Measurements from ENCODE around the gene TBXT. TPM values are rescaled to one million over a fixed set of nuclear protein-coding genes. Genes with fewer than 3 reads are reported as not detected.
"Not testable (repeated sequence)": the region's sequence is repeated elsewhere in the genome, so short reads cannot be mapped to it uniquely, and the experiment has no call there.

Gene TBXT
- not detected for total RNA-seq

GRCh38 chr6:166167801-166168615, at the start of gene TBXT:
TBXT (minus strand) TSS chr6:166167851; CDS start chr6:166167591, 260 bp downstream.
- DNase-seq, result no peak

GRCh38 chr6:166207284-166207561, 39.6 kb upstream of the TBXT start:
- no peak for DNase-seq

DNA sequence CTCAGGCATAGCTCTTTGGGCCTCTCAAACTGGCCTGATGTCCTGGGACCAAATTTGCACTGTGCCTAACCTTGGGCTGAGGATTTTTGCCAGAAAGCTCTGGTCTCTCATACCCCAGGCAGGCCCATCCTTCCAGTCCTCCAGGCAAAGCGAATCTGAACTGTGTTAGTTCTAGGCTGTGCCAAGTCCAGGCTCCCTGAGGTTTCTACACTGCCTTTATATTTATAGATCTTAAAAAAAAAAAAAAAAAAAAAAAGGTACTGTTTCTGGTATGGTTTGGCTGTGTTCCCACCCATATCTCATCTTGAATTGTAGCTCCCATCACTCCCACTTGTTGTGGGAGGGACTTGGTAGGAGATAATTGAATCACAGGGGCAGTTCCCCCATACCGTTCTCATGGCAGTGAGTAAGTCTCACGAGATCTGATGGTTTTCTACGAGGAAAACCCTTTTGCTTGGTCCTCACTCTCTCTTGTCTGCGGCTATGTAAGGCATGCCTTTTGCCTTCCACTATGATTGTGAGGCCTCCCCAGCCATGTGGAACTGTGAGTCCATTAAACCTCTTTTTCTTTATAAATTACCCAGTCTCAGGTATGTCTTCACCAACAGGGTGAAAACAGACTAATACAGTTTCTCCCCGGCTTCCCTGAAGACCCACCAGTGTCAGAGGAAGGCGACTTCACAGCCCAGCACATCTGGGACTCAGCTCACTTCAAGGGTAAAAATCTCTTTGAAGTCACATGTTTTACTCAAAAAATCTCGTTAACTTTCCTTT, 39.0 kb upstream of the TBXT start:
- DNase-seq, result no peak

- DNase-seq, result no peak
Measured at GRCh38 chr6:166206066-166206465, 38.4 kb upstream of the TBXT start.

DNA sequence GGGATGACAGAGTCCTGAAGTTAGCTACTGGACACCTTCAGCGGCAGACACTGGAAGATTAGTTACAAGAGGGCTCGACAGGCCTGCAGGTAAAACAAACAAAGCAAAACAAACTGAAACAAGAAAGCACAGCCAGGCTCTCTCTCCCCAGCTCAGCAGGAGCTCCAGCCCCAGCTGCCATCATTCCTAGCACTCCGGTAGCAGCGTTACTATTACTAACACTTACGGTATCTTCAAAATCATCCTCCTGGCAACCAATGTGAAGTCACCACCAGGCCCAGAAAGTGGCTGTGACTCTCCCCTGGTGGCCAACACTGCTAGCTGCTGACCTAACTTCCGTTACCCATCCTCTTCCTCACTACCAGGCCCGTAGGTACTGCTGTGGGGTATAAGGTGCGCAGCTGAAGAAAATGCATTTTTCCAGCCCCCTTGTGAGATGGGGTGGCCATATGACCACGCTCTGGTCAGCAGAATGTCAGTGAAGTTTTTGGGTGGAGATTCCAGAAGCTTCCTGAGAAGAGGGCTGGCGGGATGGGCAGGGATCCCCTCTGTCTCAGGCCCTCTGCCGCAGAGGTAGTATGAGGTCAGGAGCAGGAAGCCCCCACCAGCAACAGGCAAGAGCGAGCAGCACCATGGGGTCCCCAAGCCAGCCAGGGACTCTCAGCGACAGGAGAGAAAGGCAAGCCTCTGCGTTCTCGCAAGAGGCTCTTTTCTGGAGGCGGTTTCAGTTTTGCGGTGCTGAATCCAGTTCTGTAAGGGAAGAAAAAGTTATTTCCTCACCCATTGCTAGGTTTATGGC, 37.4 kb upstream of the TBXT start:
- DNase-seq, result no peak

- no peak for DNase-seq
Measured at GRCh38 chr6:166203641-166204222, 36.1 kb upstream of the TBXT start.

- DNase-seq, result no peak
Measured at GRCh38 chr6:166203003-166203640, 35.5 kb upstream of the TBXT start.

GRCh38 chr6:166202321-166202733, 34.7 kb upstream of the TBXT start:
- DNase-seq, result no peak

DNA sequence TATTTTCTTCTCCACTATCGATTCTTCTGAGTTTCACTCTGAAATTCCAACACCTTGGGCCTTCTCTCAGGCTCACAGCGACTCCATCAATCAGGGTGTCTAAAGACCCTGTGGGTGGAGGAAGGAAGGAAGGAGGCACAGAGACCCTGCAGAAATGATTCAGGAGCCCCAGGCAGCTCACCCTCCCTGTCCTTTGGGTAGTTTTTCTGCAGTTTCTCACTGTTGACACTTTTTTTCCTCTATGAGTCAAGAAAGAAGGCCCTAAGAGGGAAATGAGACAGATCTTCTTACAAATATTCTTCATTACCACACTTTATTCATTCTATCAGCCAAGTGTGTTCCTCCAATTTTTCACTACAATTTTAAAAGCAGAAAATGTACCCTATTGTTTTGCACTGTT, 34.2 kb upstream of the TBXT start:
- DNase-seq, result no peak

- no peak for DNase-seq
Measured at GRCh38 chr6:166197361-166197760, 29.7 kb upstream of the TBXT start.

DNA sequence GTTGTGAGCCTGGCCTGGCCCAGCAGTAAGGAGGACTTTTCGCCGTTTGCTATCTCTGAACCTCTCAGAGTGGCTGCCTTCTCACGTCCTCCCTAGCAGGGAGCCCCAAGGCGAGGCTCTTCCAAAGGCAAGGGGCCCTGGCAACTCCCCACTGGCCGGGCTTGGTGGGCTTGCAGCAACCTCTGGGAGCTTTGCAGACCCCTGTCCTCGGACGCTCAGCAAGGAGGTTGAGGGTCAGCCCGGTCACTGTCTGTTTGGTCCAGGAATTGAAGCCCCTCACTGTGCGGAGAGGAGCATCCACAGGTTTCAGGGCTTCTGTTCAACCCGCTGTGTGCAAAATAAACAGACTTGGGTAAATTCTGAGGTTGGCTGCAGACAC, 28.2 kb upstream of the TBXT start:
- no peak for DNase-seq

DNA sequence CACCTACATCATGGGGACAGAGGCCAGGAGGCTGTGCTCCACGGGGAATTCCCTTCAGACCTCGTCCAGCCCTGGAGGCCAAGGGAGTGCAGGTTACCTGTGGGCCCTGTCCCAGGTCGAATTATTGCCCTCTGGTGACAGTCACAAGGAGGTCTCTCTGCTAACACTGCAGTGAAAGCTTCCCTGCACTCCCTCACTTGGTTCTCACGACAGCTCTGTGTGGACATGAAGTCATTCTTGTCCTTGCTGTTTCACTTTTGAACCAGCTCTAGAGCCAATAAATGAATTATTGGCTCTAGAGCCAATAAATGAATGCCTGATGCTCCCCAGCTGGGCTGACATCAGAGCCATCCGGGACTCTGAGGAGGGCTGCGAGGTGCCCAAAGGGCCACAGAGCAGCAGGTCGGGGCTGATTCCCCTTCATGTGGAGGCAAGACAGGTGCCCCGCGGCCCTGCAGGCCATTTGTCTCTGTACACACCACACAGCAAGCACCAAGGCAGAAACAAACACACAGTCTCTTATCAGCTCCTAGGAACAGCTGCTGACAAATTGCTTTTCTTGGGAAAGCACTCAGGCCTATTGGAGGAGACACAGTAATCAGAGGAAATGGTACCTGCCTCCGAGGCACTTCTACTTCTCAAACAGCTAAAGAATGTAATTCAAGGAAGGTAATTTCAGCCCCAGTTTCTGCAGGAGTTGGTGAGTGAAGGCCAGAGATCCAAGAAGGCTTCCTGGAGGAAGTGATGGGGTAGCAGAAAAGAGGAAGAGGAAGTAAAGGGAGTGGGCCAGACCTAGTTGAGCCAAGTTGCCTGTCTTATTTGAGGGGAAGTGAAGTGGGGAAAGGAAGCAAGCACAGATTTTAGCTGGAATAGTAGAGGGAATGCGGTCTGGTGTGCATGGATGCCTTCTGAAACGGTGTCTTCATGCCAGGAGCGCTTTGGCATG, 27.5 kb upstream of the TBXT start:
- no peak for DNase-seq

DNA sequence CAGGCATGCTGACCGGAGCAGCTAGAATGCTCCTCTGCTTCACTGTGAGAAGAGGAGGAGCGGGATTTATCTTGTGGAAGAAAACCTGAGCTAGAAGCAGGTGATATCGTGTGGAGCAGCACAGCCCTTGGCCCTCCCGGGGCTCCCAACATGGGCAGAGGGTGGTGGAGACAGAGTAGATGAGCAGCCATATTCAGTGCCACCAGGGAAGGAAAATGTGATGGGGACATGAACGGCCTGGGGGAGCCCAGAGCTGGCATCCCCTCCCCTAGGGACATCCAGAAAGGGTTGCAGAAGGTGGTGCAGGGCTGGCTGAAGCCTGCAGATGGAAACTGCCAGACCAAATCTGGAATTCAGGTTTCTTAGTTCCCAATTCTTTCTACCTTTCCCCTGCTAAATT, 24.9 kb upstream of the TBXT start:
- no peak for DNase-seq

DNA sequence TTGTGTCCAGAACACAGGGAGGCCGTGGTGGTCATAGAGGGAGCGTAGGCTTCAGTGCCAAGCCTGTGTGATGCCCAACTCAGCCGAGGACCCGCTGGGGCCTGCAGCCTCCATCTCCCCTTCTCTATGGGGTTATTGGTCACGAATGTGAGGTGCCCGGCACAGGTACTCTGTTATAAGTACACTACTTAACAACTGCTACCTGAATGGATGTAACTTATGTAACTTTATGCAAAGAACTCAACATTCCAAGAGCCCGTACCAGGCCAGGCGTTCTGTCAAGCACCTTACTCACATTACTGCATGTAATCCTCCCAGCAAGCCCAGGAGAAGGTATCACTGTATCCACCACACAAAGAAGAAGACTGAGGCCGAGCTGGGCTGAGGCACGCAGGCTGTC, 24.5 kb upstream of the TBXT start:
- DNase-seq, result no peak

GRCh38 chr6:166179704-166180103, 12.1 kb upstream of the TBXT start:
- no peak for DNase-seq

GRCh38 chr6:166176106-166176505, 8.5 kb upstream of the TBXT start:
- DNase-seq, result no peak

GRCh38 chr6:166175093-166175492, 7.4 kb upstream of the TBXT start:
- not testable (repeated sequence) for DNase-seq

- no peak for DNase-seq
Measured at GRCh38 chr6:166174031-166174430, 6.4 kb upstream of the TBXT start.

DNA sequence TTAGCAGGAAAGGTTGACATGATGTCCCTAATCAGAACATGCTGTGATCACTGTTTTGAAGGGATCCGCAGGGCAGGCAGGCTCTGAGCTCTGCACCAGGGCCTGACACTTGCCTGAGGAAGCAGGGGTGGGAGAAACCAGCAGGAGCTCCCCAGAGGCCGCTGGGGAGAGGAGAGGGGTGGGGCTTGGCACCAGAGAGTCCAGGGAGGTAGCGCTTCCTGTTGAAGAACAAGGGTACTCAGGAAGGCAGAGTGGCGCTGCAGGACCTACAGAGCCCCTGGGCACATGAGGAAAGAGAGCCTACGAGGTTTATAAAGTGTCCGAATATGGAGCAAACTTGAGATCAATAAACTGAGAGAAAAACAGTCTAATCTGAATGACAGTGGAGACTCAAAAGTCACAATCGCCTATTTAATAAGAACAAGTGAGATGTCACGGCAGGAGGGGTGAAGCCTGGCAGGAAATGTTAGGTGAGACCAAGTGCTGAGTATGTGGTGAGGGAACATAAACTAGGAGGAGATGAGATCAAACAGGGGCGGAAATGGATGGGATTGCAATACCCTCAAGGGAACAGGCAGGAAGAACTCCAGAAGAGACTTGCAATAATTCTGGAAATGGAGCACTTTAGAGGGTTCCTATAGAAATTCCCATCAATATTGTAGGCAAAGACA, 5.8 kb upstream of the TBXT start:
- no peak for DNase-seq

- no peak for DNase-seq
Measured at GRCh38 chr6:166172546-166172945, 4.9 kb upstream of the TBXT start.

Measured in skin of body (tissue), 2 donors.